ENCODE measurements around the gene DLGAP1. TPM values are rescaled to one million over a fixed set of nuclear protein-coding genes. Genes with fewer than 3 reads are reported as not detected.

DLGAP1 gene
- total RNA-seq, 1 experiment from 2014 or later, result not detected

- H3K27ac Mint-ChIP-seq (ENCODE audit: low read depth, unreplicated experiment), result no peak overlapping the region
- H3K4me3 Mint-ChIP-seq (ENCODE audit: unreplicated experiment), result no peak overlapping the region
- no peaks in the 10 kb centered on the region for H3K4me1 Mint-ChIP-seq (ENCODE audit: insufficient read depth, unreplicated experiment)
- no peak for DNase-seq (ENCODE audit: unreplicated experiment)
- no peaks in the 10 kb centered on the region for H3K9me3 Mint-ChIP-seq (ENCODE audit: unreplicated experiment)
- BruUV-seq (replicated peaks), result no TSS peak
- no peaks in the 10 kb centered on the region for H3K36me3 Mint-ChIP-seq (ENCODE audit: insufficient read depth, unreplicated experiment)
- H3K27me3 Mint-ChIP-seq (ENCODE audit: insufficient read depth, unreplicated experiment), result peaks cover 62% of the 10 kb centered on the region
- ChIA-PET CTCF (interaction anchor here (0.5 to 1.2 kb wide), 4 partner anchors 29 to 301 kb away, joined by 3 to 4 read pairs (median 3); no protein-coding TSS in a partner anchor), POLR2A (no interaction called here)
- intact Hi-C loops (cut with micrococcal nuclease), result no loop called here
- TF ChIP-seq CTCF (IDR thresholded peaks at IDR 0.05; ENCODE audit: unreplicated experiment), result no peak
These were observed 243.8 kb downstream of the DLGAP1 start for GRCh38 chr18:4211111-4211837.

GRCh38 chr18:4208366-4208765 lies 246.7 kb downstream of the DLGAP1 start:
- no peak overlapping the region for H3K27ac Mint-ChIP-seq (ENCODE audit: low read depth, unreplicated experiment)
- no peak for DNase-seq (ENCODE audit: unreplicated experiment)
- POLR2A ChIA-PET, result no interaction called here
- no peaks in the 10 kb centered on the region for H3K9me3 Mint-ChIP-seq (ENCODE audit: unreplicated experiment)
- H3K27me3 Mint-ChIP-seq (ENCODE audit: insufficient read depth, unreplicated experiment), result peaks cover 59% of the 10 kb centered on the region
- H3K4me3 Mint-ChIP-seq (ENCODE audit: unreplicated experiment), result no peak overlapping the region
- no peak for TF ChIP-seq CTCF (IDR thresholded peaks at IDR 0.05; ENCODE audit: unreplicated experiment)
- CTCF ChIA-PET, result no interaction called here
- H3K4me1 Mint-ChIP-seq (ENCODE audit: insufficient read depth, unreplicated experiment), result peaks cover 4% of the 10 kb centered on the region
- BruUV-seq (replicated peaks), result no TSS peak
- no peaks in the 10 kb centered on the region for H3K36me3 Mint-ChIP-seq (ENCODE audit: insufficient read depth, unreplicated experiment)
- intact Hi-C loops (cut with micrococcal nuclease), result no loop called here

GRCh38 chr18:4207383-4207985 lies 247.6 kb downstream of the DLGAP1 start:
- ChIA-PET CTCF (no interaction called here), POLR2A (no interaction called here)
- H3K4me3 Mint-ChIP-seq (ENCODE audit: unreplicated experiment), result no peak overlapping the region
- no peak for TF ChIP-seq CTCF (IDR thresholded peaks at IDR 0.05; ENCODE audit: unreplicated experiment)
- peaks cover 5% of the 10 kb centered on the region for H3K4me1 Mint-ChIP-seq (ENCODE audit: insufficient read depth, unreplicated experiment)
- H3K9me3 Mint-ChIP-seq (ENCODE audit: unreplicated experiment), result no peaks in the 10 kb centered on the region
- BruUV-seq (replicated peaks), result no TSS peak
- H3K27ac Mint-ChIP-seq (ENCODE audit: low read depth, unreplicated experiment), result no peak overlapping the region
- H3K27me3 Mint-ChIP-seq (ENCODE audit: insufficient read depth, unreplicated experiment), result peaks cover 51% of the 10 kb centered on the region
- DNase-seq (ENCODE audit: unreplicated experiment), result no peak
- H3K36me3 Mint-ChIP-seq (ENCODE audit: insufficient read depth, unreplicated experiment), result no peaks in the 10 kb centered on the region
- intact Hi-C loops (cut with micrococcal nuclease), result no loop called here

- DNase-seq (ENCODE audit: unreplicated experiment), result no peak
- BruUV-seq (replicated peaks), result no TSS peak
- H3K36me3 Mint-ChIP-seq (ENCODE audit: insufficient read depth, unreplicated experiment), result no peaks in the 10 kb centered on the region
- intact Hi-C loops (cut with micrococcal nuclease), result no loop called here
- TF ChIP-seq CTCF (IDR thresholded peaks at IDR 0.05; ENCODE audit: unreplicated experiment), result no peak
- no peaks in the 10 kb centered on the region for H3K9me3 Mint-ChIP-seq (ENCODE audit: unreplicated experiment)
- no peak overlapping the region for H3K4me3 Mint-ChIP-seq (ENCODE audit: unreplicated experiment)
- no peak overlapping the region for H3K27ac Mint-ChIP-seq (ENCODE audit: low read depth, unreplicated experiment)
- ChIA-PET POLR2A (no interaction called here), CTCF (interaction anchor here (0.6 to 1.2 kb wide), 3 partner anchors 22 to 97 kb away, joined by 3 to 6 read pairs (median 3); no protein-coding TSS in a partner anchor)
- peaks cover 5% of the 10 kb centered on the region for H3K4me1 Mint-ChIP-seq (ENCODE audit: insufficient read depth, unreplicated experiment)
- H3K27me3 Mint-ChIP-seq (ENCODE audit: insufficient read depth, unreplicated experiment), result peaks cover 34% of the 10 kb centered on the region
These were observed 250.7 kb downstream of the DLGAP1 start for GRCh38 chr18:4204438-4204720.
